Testis (tissue), 2 donors: ENCODE data around the gene BPTF.

ENCODE experiments used
- CTCF ChIP-seq, 3 experiments: fragments of 450-650 bp in 2 of 3; fragments of 200-600 bp in 1 of 3; sonication (generic) in 1 of 3; IDR thresholded peaks; one replicate each; pipeline ENCODE4 v1.5.1; 2016 to 2019; ENCODE audit warnings: antibody characterized with exemption in 3 of 3, mild to moderate bottlenecking in 2 of 3, moderate library complexity in 1 of 3
- POLR2A ChIP-seq: fragments of 450-650 bp; IDR thresholded peaks from one replicate; pipeline ENCODE4 v1.6.1; 2017; ENCODE audit warnings: antibody characterized with exemption, mild to moderate bottlenecking, moderate library complexity

DNA sequence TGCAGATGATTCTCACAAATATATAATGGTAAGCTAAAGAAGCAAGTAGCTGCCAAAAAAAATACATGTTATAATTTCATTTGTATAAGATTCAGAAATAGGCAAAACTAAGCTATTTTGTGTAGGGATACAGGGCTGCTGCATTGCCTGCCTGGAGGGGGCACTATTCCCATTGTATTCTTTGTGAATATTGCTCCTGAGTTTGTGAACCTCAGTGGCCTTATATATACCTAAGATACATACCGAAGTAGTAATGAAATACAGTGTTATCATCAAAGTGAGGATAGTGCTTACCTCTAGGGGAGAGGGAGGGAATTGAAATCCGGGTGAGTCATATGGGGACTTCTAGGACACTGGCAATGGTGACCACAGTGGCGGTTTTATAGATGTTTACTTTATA is 117.5 kb downstream of the BPTF start:
- TF ChIP-seq CTCF (IDR thresholded peaks at IDR 0.05) (peak in 2 of 3 experiments; percentile 23 to 28), POLR2A (no peak)
